K562 treated with DMSO at 1 percent for 24 hours (cell line): Measurements from ENCODE around the gene LCE1C. TPM values are rescaled to one million over a fixed set of nuclear protein-coding genes. Genes with fewer than 3 reads are reported as not detected.

Experiments
- total RNA-seq: library from RNA; unstranded; fragments of 300-600 nt; gene quantifications from 2 replicates; pipeline ENCODE4 v1.2.3, GENCODE V29; 2022; ENCODE audit warnings: low read depth; ENCODE audit not compliant: insufficient read depth

Gene LCE1C
- not detected in 2 replicates for total RNA-seq

GRCh38 chr1:152806576-152806975, at the start of gene LCE1C:
TSS of gene LCE1C (minus strand) at chr1:152806651. CDS start at chr1:152805478, 1,173 bp downstream.

GRCh38 chr1:152842556-152842955, 36.1 kb upstream of the LCE1C start, which contains the start of gene LCE6A:
TSS of gene LCE6A (plus strand) at chr1:152842856. CDS start at chr1:152843521, 665 bp downstream.

GRCh38 chr1:152827173-152827572, 20.7 kb upstream of the LCE1C start, which contains the start of gene LCE1A:
TSS of gene LCE1A (plus strand) at chr1:152827473. CDS start at chr1:152827473, 0 bp downstream.

GRCh38 chr1:152811671-152812070, 5.2 kb upstream of the LCE1C start, which contains the start of gene LCE1B:
TSS of gene LCE1B (plus strand) at chr1:152811971. CDS start at chr1:152812447, 476 bp downstream.

GRCh38 chr1:152796421-152796820, 10.0 kb downstream of the LCE1C start, which contains the start of gene LCE1D:
TSS of gene LCE1D (plus strand) at chr1:152796721. CDS start at chr1:152797795, 1,074 bp downstream.

GRCh38 chr1:152786077-152786476, 20.4 kb downstream of the LCE1C start, which contains the start of gene LCE1E:
TSS of gene LCE1E (plus strand) at chr1:152786257. CDS start at chr1:152787300, 1,043 bp downstream.

GRCh38 chr1:152774875-152775274, 31.6 kb downstream of the LCE1C start, which contains the start of gene LCE1F:
TSS of gene LCE1F (plus strand) at chr1:152775140. CDS start at chr1:152776372, 1,232 bp downstream.

GRCh38 chr1:152757747-152758146, 48.7 kb downstream of the LCE1C start, which contains the start of gene KPRP:
TSS of gene KPRP (plus strand) at chr1:152758025. CDS start at chr1:152759589, 1,564 bp downstream.

Other genes with a start within 250 kb of the LCE1C start
- gene LCE3E, start 239.9 kb downstream of the LCE1C start, total RNA-seq, result not detected in 2 replicates
- gene LCE3D, start 226.1 kb downstream of the LCE1C start, total RNA-seq, result not detected in 2 replicates
- not detected in 2 replicates for gene LCE3C, start 206.4 kb downstream of the LCE1C start, total RNA-seq
- gene LCE3B, start 192.8 kb downstream of the LCE1C start, total RNA-seq, result not detected in 2 replicates
- not detected in 2 replicates for gene LCE3A, start 183.5 kb downstream of the LCE1C start, total RNA-seq
- not detected in 2 replicates for gene LCE2D, start 143.3 kb downstream of the LCE1C start, total RNA-seq
- not detected in 2 replicates for gene LCE2C, start 131.4 kb downstream of the LCE1C start, total RNA-seq
- gene LCE2B, start 120.5 kb downstream of the LCE1C start, total RNA-seq, result not detected in 2 replicates
- not detected in 2 replicates for gene LCE2A, start 108.3 kb downstream of the LCE1C start, total RNA-seq
- not detected in 2 replicates for gene LCE4A, start 98.5 kb downstream of the LCE1C start, total RNA-seq
- gene KPRP, start 48.6 kb downstream of the LCE1C start, total RNA-seq, result not detected in 2 replicates
- not detected in 2 replicates for gene LCE1F, start 31.5 kb downstream of the LCE1C start, total RNA-seq
- not detected in 2 replicates for gene LCE1E, start 20.4 kb downstream of the LCE1C start, total RNA-seq
- not detected in 2 replicates for gene LCE1D, start 9.9 kb downstream of the LCE1C start, total RNA-seq
- not detected in 2 replicates for gene LCE1B, start 5.3 kb upstream of the LCE1C start, total RNA-seq
- not detected in 2 replicates for gene LCE1A, start 20.8 kb upstream of the LCE1C start, total RNA-seq
- gene LCE6A, start 36.2 kb upstream of the LCE1C start, total RNA-seq, result not detected in 2 replicates
- not detected in 2 replicates for gene LCE7A, start 53.3 kb upstream of the LCE1C start, total RNA-seq
- not detected in 2 replicates for gene SMCP, start 71.7 kb upstream of the LCE1C start, total RNA-seq
- not detected in 2 replicates for gene IVL, start 101.9 kb upstream of the LCE1C start, total RNA-seq
- gene SPRR5, start 140.6 kb upstream of the LCE1C start, total RNA-seq, result not detected in 2 replicates
- gene SPRR4, start 164.0 kb upstream of the LCE1C start, total RNA-seq, result not detected in 2 replicates
- gene SPRR1A, start 177.4 kb upstream of the LCE1C start, total RNA-seq, result not detected in 2 replicates
- not detected in 2 replicates for gene SPRR3, start 195.1 kb upstream of the LCE1C start, total RNA-seq
- gene SPRR1B, start 224.6 kb upstream of the LCE1C start, total RNA-seq, result not detected in 2 replicates
- 13.6 and 13.7 TPM in 2 replicates for gene SPRR2D, start 234.5 kb upstream of the LCE1C start, total RNA-seq